Measurements from ENCODE around the gene ADARB2.

The ADARB2 gene

GRCh38 chr10:1735562-1735961, 1.8 kb downstream of the ADARB2 start:
- TF ChIP-seq CTCF (IDR thresholded peaks at IDR 0.05; ENCODE audit: low read depth, low read length), result no peak
- H3K4me3 ChIP-seq (ENCODE audit: low read depth, low read length), result no peak overlapping the region

- no peak for TF ChIP-seq CTCF (IDR thresholded peaks at IDR 0.05; ENCODE audit: low read depth, low read length)
- H3K4me3 ChIP-seq (ENCODE audit: low read depth, low read length), result no peak overlapping the region
Observed at GRCh38 chr10:1734288-1734687, 3.0 kb downstream of the ADARB2 start.

- no peak for TF ChIP-seq CTCF (IDR thresholded peaks at IDR 0.05; ENCODE audit: low read depth, low read length)
- H3K4me3 ChIP-seq (ENCODE audit: low read depth, low read length), result no peak overlapping the region
Observed at GRCh38 chr10:1733720-1734119, 3.6 kb downstream of the ADARB2 start.

GRCh38 chr10:1732564-1732996, 4.7 kb downstream of the ADARB2 start:
- no peak for TF ChIP-seq CTCF (IDR thresholded peaks at IDR 0.05; ENCODE audit: low read depth, low read length)
- H3K4me3 ChIP-seq (ENCODE audit: low read depth, low read length), result no peak overlapping the region

- no peak for TF ChIP-seq CTCF (IDR thresholded peaks at IDR 0.05; ENCODE audit: low read depth, low read length)
- H3K4me3 ChIP-seq (ENCODE audit: low read depth, low read length), result no peak overlapping the region
Observed at GRCh38 chr10:1731592-1731991, 5.7 kb downstream of the ADARB2 start.

GRCh38 chr10:1729751-1730150, 7.6 kb downstream of the ADARB2 start:
- H3K4me3 ChIP-seq (ENCODE audit: low read depth, low read length), result no peak overlapping the region
- no peak for TF ChIP-seq CTCF (IDR thresholded peaks at IDR 0.05; ENCODE audit: low read depth, low read length)

GRCh38 chr10:1726861-1727260, 10.5 kb downstream of the ADARB2 start:
- no peak overlapping the region for H3K4me3 ChIP-seq (ENCODE audit: low read depth, low read length)

More at GRCh38 chr10:1726861-1727260, 10.5 kb downstream of the ADARB2 start:
- TF ChIP-seq CTCF (IDR thresholded peaks at IDR 0.05; ENCODE audit: low read depth, low read length), result no peak
